Measurements from ENCODE around the gene TLR10. TPM values are rescaled to one million over a fixed set of nuclear protein-coding genes. Genes with fewer than 3 reads are reported as not detected.
"Not testable (repeated sequence)": the region's sequence is repeated elsewhere in the genome, so short reads cannot be mapped to it uniquely, and the experiment has no call there.

Gene TLR10
- total RNA-seq, 1 donor from 2014 or later, result not detected

DNA sequence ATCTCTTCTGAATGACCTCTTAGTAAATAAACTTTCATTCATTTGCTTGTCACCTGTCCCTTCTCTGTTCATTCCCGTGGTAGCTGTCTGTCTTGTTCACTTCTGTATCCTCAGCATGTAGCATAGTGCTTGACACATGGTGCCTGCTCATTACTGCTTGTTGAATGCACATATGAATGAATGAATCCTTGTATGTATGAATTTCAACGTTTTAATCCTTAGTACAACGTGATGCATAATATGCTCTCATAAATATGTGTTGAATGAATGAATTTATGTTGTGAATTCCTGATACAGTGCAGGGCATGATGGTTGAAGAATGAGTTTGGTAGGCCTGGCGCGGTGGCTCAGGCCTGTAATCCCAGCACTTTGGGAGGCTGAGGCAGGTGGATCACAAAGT, 3.0 kb downstream of the TLR10 start:
- TF ChIP-seq, protein P1, sequence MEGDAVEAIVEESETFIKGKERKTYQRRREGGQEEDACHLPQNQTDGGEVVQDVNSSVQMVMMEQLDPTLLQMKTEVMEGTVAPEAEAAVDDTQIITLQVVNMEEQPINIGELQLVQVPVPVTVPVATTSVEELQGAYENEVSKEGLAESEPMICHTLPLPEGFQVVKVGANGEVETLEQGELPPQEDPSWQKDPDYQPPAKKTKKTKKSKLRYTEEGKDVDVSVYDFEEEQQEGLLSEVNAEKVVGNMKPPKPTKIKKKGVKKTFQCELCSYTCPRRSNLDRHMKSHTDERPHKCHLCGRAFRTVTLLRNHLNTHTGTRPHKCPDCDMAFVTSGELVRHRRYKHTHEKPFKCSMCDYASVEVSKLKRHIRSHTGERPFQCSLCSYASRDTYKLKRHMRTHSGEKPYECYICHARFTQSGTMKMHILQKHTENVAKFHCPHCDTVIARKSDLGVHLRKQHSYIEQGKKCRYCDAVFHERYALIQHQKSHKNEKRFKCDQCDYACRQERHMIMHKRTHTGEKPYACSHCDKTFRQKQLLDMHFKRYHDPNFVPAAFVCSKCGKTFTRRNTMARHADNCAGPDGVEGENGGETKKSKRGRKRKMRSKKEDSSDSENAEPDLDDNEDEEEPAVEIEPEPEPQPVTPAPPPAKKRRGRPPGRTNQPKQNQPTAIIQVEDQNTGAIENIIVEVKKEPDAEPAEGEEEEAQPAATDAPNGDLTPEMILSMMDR (conservative IDR thresholded peaks at IDR 0.05), result no peak
- H3K36me3 Mint-ChIP-seq (ENCODE audit: low read depth), result no peaks in the 10 kb centered on the region
- no peak overlapping the region for H3K27ac Mint-ChIP-seq (ENCODE audit: unreplicated experiment)
- H3K27me3 Mint-ChIP-seq (ENCODE audit: low read depth), result no peaks in the 10 kb centered on the region
- no peaks in the 10 kb centered on the region for H3K9me3 Mint-ChIP-seq
- no peak overlapping the region for H3K4me3 Mint-ChIP-seq
- peaks cover 3% of the 10 kb centered on the region for H3K4me1 Mint-ChIP-seq
- DNase-seq (ENCODE audit: low read depth, low spot score), result no peak

DNA sequence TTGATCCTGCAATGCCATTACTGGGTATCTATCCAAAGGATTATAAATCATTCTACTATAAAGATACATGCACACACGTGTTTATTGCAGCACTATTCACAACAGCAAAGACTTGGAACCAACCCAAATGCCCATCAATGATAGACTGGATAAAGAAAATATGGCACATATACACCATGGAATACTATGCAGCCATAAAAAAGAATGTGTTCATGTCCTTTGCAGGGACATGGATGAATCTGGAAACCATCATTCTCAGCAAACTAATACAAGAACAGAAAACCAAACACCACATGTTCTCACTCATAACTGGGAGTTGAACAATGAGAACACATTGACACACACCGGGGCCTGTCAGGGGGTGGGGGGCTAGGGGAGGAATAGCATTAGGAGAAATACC, 4.9 kb downstream of the TLR10 start:
- H3K27ac Mint-ChIP-seq (ENCODE audit: unreplicated experiment); DNase-seq (ENCODE audit: low read depth, low spot score); H3K9me3 Mint-ChIP-seq; H3K27me3 Mint-ChIP-seq (ENCODE audit: low read depth); H3K4me1 Mint-ChIP-seq; H3K4me3 Mint-ChIP-seq; H3K36me3 Mint-ChIP-seq (ENCODE audit: low read depth): not testable (repeated sequence)

DNA sequence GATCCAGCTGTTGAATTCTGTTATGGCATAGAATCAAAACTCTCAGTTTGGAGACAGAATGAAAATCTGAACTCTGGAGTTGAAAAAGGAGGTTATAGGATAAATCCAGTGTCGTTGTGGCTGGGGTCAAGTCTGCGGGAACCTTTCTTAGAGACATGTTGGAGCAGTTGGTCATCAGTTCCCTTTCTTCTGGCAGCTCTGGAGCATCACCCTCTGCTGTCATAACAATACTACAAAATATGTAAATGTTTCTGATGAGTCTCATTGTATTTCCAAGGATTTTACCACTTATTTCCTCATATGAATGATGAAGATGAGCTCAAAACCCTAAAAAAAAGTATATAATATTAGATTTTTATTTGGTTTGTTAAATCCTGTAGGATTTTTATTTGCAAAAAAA, 7.5 kb downstream of the TLR10 start:
- Mint-ChIP-seq H3K9me3 (peaks cover 3% of the 10 kb centered on the region), H3K36me3 (ENCODE audit: low read depth) (no peaks in the 10 kb centered on the region), H3K27ac (ENCODE audit: unreplicated experiment) (no peak overlapping the region), H3K4me1 (no peaks in the 10 kb centered on the region), H3K27me3 (ENCODE audit: low read depth) (no peaks in the 10 kb centered on the region), H3K4me3 (no peak overlapping the region)
- no peak for DNase-seq (ENCODE audit: low read depth, low spot score)
- TF ChIP-seq, protein P1 (conservative IDR thresholded peaks at IDR 0.05), result no peak

DNA sequence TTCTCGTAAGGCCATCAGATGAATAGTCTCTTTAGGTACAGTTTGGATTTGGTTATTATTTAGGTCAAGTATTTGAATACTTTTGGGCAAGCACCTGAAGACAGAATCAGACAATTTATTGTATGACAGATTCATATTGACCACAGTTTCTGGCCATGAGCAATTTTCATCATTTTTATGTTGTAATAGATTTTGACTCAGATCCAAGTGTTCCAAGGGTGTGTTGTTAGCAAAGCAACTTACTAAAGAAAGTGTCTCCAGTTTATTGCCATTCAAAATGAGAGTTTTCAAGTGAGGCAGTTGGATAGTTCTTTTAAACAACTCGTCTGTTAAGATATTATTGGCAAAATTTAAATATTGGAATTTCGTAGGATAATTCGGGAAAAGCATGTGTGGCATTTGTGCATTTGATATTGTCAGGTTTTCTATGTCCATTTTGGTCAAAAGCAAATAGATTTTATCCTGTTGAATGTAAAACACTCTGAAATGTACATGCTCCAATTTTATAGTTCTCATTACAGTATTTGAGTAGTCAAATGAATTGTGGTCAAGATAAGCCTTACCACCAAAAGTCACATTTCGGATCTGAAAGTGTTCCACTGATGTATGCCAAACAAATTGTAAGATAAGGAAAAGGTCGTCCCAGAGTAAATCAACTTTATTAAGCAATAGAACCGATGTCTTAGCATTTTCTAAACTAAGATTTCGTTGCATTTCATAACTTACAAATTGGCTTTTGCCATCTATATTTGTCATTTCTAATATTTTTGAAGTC, 8.4 kb downstream of the TLR10 start:
- Mint-ChIP-seq H3K36me3 (ENCODE audit: low read depth) (no peaks in the 10 kb centered on the region), H3K4me1 (peaks cover 1% of the 10 kb centered on the region), H3K4me3 (no peak overlapping the region), H3K9me3 (peaks cover 3% of the 10 kb centered on the region), H3K27me3 (ENCODE audit: low read depth) (no peaks in the 10 kb centered on the region), H3K27ac (ENCODE audit: unreplicated experiment) (no peak overlapping the region)
- TF ChIP-seq, protein P1 (conservative IDR thresholded peaks at IDR 0.05), result no peak
- DNase-seq (ENCODE audit: low read depth, low spot score), result no peak

DNA sequence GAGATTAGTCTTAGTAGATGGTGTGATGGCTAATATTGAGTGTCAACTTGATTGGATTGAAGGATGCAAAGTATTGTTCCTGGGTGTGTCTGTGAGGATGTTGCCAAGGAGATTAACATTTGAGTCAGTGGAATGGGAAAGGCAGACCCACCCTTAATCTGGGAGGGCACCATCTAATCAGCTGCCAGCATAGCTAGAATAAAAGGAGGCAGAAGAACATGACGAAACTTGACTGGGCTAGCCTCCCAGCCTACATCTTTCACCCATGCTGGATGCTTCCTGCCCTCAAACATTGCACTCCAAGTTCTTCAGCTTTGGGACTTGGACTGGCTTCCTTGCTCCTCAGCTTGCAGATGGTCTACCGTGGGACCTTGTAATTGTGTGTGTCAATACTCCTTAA, 12.5 kb downstream of the TLR10 start:
- H3K36me3 Mint-ChIP-seq (ENCODE audit: low read depth); H3K4me3 Mint-ChIP-seq; H3K27ac Mint-ChIP-seq (ENCODE audit: unreplicated experiment); H3K27me3 Mint-ChIP-seq (ENCODE audit: low read depth); DNase-seq (ENCODE audit: low read depth, low spot score): not testable (repeated sequence)
- Mint-ChIP-seq H3K9me3 (peaks cover 11% of the 10 kb centered on the region), H3K4me1 (peaks cover 14% of the 10 kb centered on the region)

DNA sequence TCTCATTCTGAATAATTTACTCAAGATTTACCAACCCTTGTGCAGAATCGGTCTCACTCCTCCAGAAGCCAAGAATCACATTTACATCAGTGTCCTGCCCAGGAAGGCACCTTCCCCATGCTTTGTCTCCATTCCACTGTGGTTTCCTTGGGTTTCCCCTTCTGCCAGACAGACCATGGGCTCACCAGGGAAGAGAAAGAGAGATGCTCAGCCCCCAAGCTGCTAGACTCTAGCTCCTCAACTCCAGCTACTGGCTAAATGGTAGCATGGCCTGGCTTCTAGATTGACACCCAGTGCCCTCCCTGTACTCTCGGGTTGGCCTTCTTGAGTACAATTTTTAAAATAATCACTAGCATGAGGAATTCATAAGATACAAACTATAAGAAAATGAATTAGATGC, 12.9 kb downstream of the TLR10 start:
- Mint-ChIP-seq H3K27ac (ENCODE audit: unreplicated experiment) (no peak overlapping the region), H3K4me3 (no peak overlapping the region), H3K9me3 (peaks cover 11% of the 10 kb centered on the region), H3K36me3 (ENCODE audit: low read depth) (no peaks in the 10 kb centered on the region), H3K27me3 (ENCODE audit: low read depth) (no peaks in the 10 kb centered on the region), H3K4me1 (peaks cover 14% of the 10 kb centered on the region)
- TF ChIP-seq, protein P1 (conservative IDR thresholded peaks at IDR 0.05), result no peak
- DNase-seq (ENCODE audit: low read depth, low spot score), result no peak
